ENCODE results near the gene SYTL2. TPM values are rescaled to one million over a fixed set of nuclear protein-coding genes. Genes with fewer than 3 reads are reported as not detected.

SYTL2 gene
- total RNA-seq, 2 donors from 2014 or later: 1.7 to 3.4 TPM

DNA sequence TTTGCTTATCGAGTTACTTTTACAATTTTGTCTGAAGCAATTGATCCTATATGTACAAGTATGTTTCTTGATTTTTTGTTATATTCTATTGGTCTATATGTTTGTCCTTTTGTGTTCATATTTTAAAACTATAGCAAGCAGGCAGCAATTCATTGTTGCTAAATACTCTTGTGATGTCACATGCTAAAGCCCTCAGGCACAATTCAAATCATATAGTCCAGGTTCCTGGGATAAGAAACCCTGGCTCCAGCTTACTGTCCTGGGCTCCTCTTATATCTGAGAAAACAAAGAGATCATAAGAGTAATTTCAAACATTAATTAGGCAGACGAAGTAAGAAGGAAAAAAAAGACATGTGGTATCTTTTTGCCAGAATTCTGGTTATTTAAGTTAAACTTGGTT lies 37.6 kb upstream of the SYTL2 start:
- no peak overlapping the region for H3K4me3 Mint-ChIP-seq
- H3K9me3 Mint-ChIP-seq: peaks cover 45% of the 10 kb centered on the region
- no peaks in the 10 kb centered on the region for H3K4me1 Mint-ChIP-seq
- DNase-seq: no peak
- peaks cover 10% of the 10 kb centered on the region for H3K36me3 Mint-ChIP-seq (ENCODE audit: low read depth)
- Histone ChIP-seq H3K27me3 (ENCODE audit: control insufficient read depth, insufficient read depth, low read length, poor library complexity, severe bottlenecking) (no peaks in the 10 kb centered on the region), H3K4me3 (ENCODE audit: low read length) (no peak overlapping the region), H3K36me3 (ENCODE audit: control insufficient read depth, insufficient read depth, low read length) (no peaks in the 10 kb centered on the region), H3K9me3 (ENCODE audit: control insufficient read depth, low read length) (peaks cover 32% of the 10 kb centered on the region), H3K4me1 (ENCODE audit: control insufficient read depth, insufficient read depth, low read length) (no peaks in the 10 kb centered on the region), H3K27ac (ENCODE audit: low read depth, low read length) (no peak overlapping the region), H3K9ac (ENCODE audit: extremely low read depth, low read length, poor library complexity, severe bottlenecking) (no peak overlapping the region)
- H3K27ac Mint-ChIP-seq: no peak overlapping the region
- 80 to 92% methylated on average over 2 of the region's 2 CpGs for WGBS, 2 experiments (ENCODE audit: insufficient coverage in 1 of 2, insufficient read length in 1 of 2)
- no peaks in the 10 kb centered on the region for H3K27me3 Mint-ChIP-seq (ENCODE audit: insufficient read depth)
- no peak for TF ChIP-seq CTCF (conservative IDR thresholded peaks at IDR 0.05)

DNA sequence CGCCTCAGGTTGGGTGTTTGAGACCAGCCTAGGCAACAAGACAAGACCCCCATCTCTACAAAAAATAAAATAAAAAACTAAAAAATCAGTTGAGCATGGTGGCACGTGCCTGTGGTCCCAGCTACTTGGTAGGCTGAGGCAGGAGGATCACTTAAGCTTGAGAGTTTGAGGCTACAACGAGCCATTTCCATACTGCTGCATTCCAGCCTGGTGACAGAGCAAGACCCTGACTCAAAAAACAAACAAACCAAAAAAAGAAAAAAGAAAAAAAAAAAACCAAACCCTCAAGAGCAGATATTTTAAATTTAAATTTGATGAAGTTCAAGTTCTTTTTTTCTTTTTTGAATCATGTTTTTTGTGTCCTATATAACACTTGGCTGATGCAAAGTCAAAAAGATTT lies 37.1 kb upstream of the SYTL2 start:
- Mint-ChIP-seq H3K27ac (no peak overlapping the region), H3K36me3 (ENCODE audit: low read depth) (peaks cover 8% of the 10 kb centered on the region), H3K27me3 (ENCODE audit: insufficient read depth) (no peaks in the 10 kb centered on the region), H3K4me3 (no peak overlapping the region), H3K4me1 (no peaks in the 10 kb centered on the region), H3K9me3 (peaks cover 40% of the 10 kb centered on the region)
- no peak for DNase-seq
- TF ChIP-seq CTCF (conservative IDR thresholded peaks at IDR 0.05): no peak
- no peaks in the 10 kb centered on the region for H3K4me1 ChIP-seq (ENCODE audit: control insufficient read depth, insufficient read depth, low read length)
- peaks cover 32% of the 10 kb centered on the region for H3K9me3 ChIP-seq (ENCODE audit: control insufficient read depth, low read length)
- no peak overlapping the region for H3K4me3 ChIP-seq (ENCODE audit: low read length)
- 74 to 88% methylated on average over 1 to 3 of the region's 3 CpGs for WGBS, 2 experiments (ENCODE audit: insufficient coverage in 1 of 2, insufficient read length in 1 of 2)
- no peaks in the 10 kb centered on the region for H3K36me3 ChIP-seq (ENCODE audit: control insufficient read depth, insufficient read depth, low read length)
- H3K9ac ChIP-seq (ENCODE audit: extremely low read depth, low read length, poor library complexity, severe bottlenecking): no peak overlapping the region
- H3K27me3 ChIP-seq (ENCODE audit: control insufficient read depth, insufficient read depth, low read length, poor library complexity, severe bottlenecking): no peaks in the 10 kb centered on the region
- no peak overlapping the region for H3K27ac ChIP-seq (ENCODE audit: low read depth, low read length)

DNA sequence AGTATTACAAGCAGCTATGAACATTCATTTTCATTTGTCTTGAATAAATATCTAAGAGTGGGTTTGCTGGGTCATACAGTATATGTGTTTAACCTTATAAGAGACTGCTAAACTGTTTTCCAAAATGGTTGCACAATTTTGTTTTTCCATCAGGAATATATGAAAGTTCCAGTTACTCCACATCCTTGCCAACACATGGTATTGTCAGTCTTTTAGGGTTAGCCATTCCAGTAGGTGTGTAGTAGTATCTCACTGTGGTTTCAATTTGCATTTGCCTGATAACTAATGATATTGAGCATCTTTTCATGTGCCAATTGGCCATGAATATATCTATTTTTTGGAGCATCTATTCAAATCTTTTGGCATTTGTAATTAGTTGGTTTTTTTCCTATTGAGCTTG lies 36.5 kb upstream of the SYTL2 start:
- Mint-ChIP-seq H3K9me3 (peaks cover 38% of the 10 kb centered on the region), H3K36me3 (ENCODE audit: low read depth) (peaks cover 7% of the 10 kb centered on the region), H3K4me3 (no peak overlapping the region), H3K27ac (no peak overlapping the region), H3K4me1 (no peaks in the 10 kb centered on the region), H3K27me3 (ENCODE audit: insufficient read depth) (no peaks in the 10 kb centered on the region)
- H3K4me1 ChIP-seq (ENCODE audit: control insufficient read depth, insufficient read depth, low read length): no peaks in the 10 kb centered on the region
- TF ChIP-seq CTCF (conservative IDR thresholded peaks at IDR 0.05): no peak
- no peak overlapping the region for H3K9ac ChIP-seq (ENCODE audit: extremely low read depth, low read length, poor library complexity, severe bottlenecking)
- H3K4me3 ChIP-seq (ENCODE audit: low read length): no peak overlapping the region
- no peak overlapping the region for H3K27ac ChIP-seq (ENCODE audit: low read depth, low read length)
- H3K9me3 ChIP-seq (ENCODE audit: control insufficient read depth, low read length): peaks cover 32% of the 10 kb centered on the region
- no peaks in the 10 kb centered on the region for H3K36me3 ChIP-seq (ENCODE audit: control insufficient read depth, insufficient read depth, low read length)
- no peaks in the 10 kb centered on the region for H3K27me3 ChIP-seq (ENCODE audit: control insufficient read depth, insufficient read depth, low read length, poor library complexity, severe bottlenecking)
- DNase-seq: no peak

Data from endodermal cell (in vitro differentiated cells).